GM23338 (cell line): ENCODE results near the gene MCIDAS. TPM values are rescaled to one million over a fixed set of nuclear protein-coding genes. Genes with fewer than 3 reads are reported as not detected.

Source experiments
- ATAC-seq: fragments of 200-7000 bp; cut with Tn5 transposase; 3 replicates; pipeline ENCODE4 v1.9.1; 2020
- DNase-seq: peaks from one replicate; pipeline ENCODE4 v3.0.0-alpha.2; 2015; ENCODE audit warnings: low spot score
- H2AFZ ChIP-seq: fragments of 200-600 bp; sonication (generic); 2 replicates; pipeline ENCODE4 v1.8.0; 2016; ENCODE audit warnings: antibody characterized with exemption, mild to moderate bottlenecking, moderate library complexity
- H3F3A ChIP-seq: fragments of 200-600 bp; sonication (generic); replicated peaks from 2 replicates; pipeline ENCODE4 v1.8.0; 2017; ENCODE audit warnings: antibody characterized with exemption, mixed run types, low read depth
- H3K27ac ChIP-seq: fragments of 200-600 bp; sonication (generic); 2 replicates; pipeline ENCODE4 v1.6.1; 2016; ENCODE audit warnings: low read depth
- H3K27me3 ChIP-seq: fragments of 200-600 bp; sonication (generic); 2 replicates; pipeline ENCODE4 v1.8.0; 2016; ENCODE audit warnings: mild to moderate bottlenecking, mixed run types, moderate library complexity; ENCODE audit not compliant: insufficient read depth
- H3K36me3 ChIP-seq: fragments of 200-600 bp; sonication (generic); 2 replicates; pipeline ENCODE4 v1.8.0; 2016; ENCODE audit warnings: mild to moderate bottlenecking; ENCODE audit not compliant: insufficient read depth
- H3K4me1 ChIP-seq: fragments of 200-600 bp; sonication (generic); 2 replicates; pipeline ENCODE4 v1.8.0; 2016; ENCODE audit warnings: mild to moderate bottlenecking, moderate library complexity; ENCODE audit not compliant: insufficient read depth
- H3K4me2 ChIP-seq: fragments of 200-600 bp; sonication (generic); 2 replicates; pipeline ENCODE4 v1.7.1; 2017; ENCODE audit warnings: mixed run types
- H3K4me3 ChIP-seq: fragments of 200-600 bp; sonication (generic); 2 replicates; pipeline ENCODE4 v1.6.1; 2016; ENCODE audit warnings: mixed run types
- H3K79me2 ChIP-seq: fragments of 200-600 bp; sonication (generic); replicated peaks from 2 replicates; pipeline ENCODE4 v1.8.0; 2017; ENCODE audit warnings: mild to moderate bottlenecking; ENCODE audit not compliant: insufficient read depth
- H3K9me2 ChIP-seq: fragments of 200-600 bp; sonication (generic); 2 replicates; pipeline ENCODE4 v1.8.0; 2017; ENCODE audit not compliant: insufficient read depth
- H4K20me1 ChIP-seq: fragments of 200-600 bp; sonication (generic); replicated peaks from 2 replicates; pipeline ENCODE4 v1.8.0; 2017; ENCODE audit warnings: mild to moderate bottlenecking; ENCODE audit not compliant: insufficient read depth
- H3K27ac Mint-ChIP-seq: 2 replicates; pipeline ENCODE4 v1.8.0; 2020; ENCODE audit warnings: inconsistent platforms, mild to moderate bottlenecking, moderate library complexity, mixed read lengths
- H3K27me3 Mint-ChIP-seq: 3 replicates; pipeline ENCODE4 v1.8.0; 2022; ENCODE audit warnings: low read depth, mild to moderate bottlenecking, moderate library complexity, mixed read lengths, inconsistent platforms; ENCODE audit not compliant: insufficient read depth, poor library complexity
- H3K36me3 Mint-ChIP-seq: 3 replicates; pipeline ENCODE4 v1.8.0; 2021; ENCODE audit warnings: low read depth, mild to moderate bottlenecking, inconsistent platforms, moderate library complexity, mixed read lengths
- H3K4me1 Mint-ChIP-seq: 3 replicates; pipeline ENCODE4 v1.8.0; 2020; ENCODE audit warnings: mild to moderate bottlenecking, inconsistent platforms, mixed read lengths
- H3K4me3 Mint-ChIP-seq: 3 replicates; pipeline ENCODE4 v1.8.0; 2021; ENCODE audit warnings: moderate library complexity, mild to moderate bottlenecking, inconsistent platforms, mixed read lengths
- H3K9me3 Mint-ChIP-seq: 3 replicates; pipeline ENCODE4 v1.8.0; 2020; ENCODE audit warnings: moderate library complexity, mild to moderate bottlenecking, inconsistent platforms, mixed read lengths
- CREB1 ChIP-seq: fragments of 250-450 bp; sonication (Bioruptor Pico); IDR thresholded peaks from 2 replicates; pipeline ENCODE4 v1.5.0; 2020; ENCODE audit warnings: low read depth, mild to moderate bottlenecking, moderate library complexity
- EZH2 ChIP-seq: fragments of 200-600 bp; sonication (generic); IDR thresholded peaks from one replicate; pipeline ENCODE4 v1.8.0; 2017; ENCODE audit warnings: antibody characterized with exemption, mild to moderate bottlenecking, low read depth; ENCODE audit not compliant: unreplicated experiment
- EZH2phosphoT487 ChIP-seq: fragments of 200-600 bp; sonication (generic); IDR thresholded peaks from one replicate; pipeline ENCODE4 v1.8.1; 2018; ENCODE audit warnings: antibody characterized with exemption; ENCODE audit not compliant: unreplicated experiment
- JUNB ChIP-seq: IDR thresholded peaks from one replicate; pipeline ENCODE4 v1.6.1; 2016; ENCODE audit warnings: antibody characterized with exemption; ENCODE audit not compliant: unreplicated experiment
- NANOG ChIP-seq: IDR thresholded peaks from 2 replicates; pipeline ENCODE4 v1.6.1; 2016; ENCODE audit warnings: antibody characterized with exemption, borderline replicate concordance
- POLR2AphosphoS5 ChIP-seq: IDR thresholded peaks from 2 replicates; pipeline ENCODE4 v1.6.1; 2016; ENCODE audit warnings: antibody characterized with exemption, low read depth
- STAT1 ChIP-seq: IDR thresholded peaks from one replicate; pipeline ENCODE4 v1.6.1; 2016; ENCODE audit warnings: antibody characterized with exemption; ENCODE audit not compliant: unreplicated experiment
- ZNF114 ChIP-seq: fragments of 250-450 bp; sonication (Bioruptor Pico); IDR thresholded peaks from 2 replicates; pipeline ENCODE4 v1.5.0; 2020; ENCODE audit warnings: mild to moderate bottlenecking, moderate library complexity
- ZNF331 ChIP-seq: fragments of 250-450 bp; sonication (Bioruptor Pico); IDR thresholded peaks from 2 replicates; pipeline ENCODE4 v1.5.0; 2020; ENCODE audit warnings: low read depth, mild to moderate bottlenecking, moderate library complexity
- polyA plus RNA-seq: library from polyadenylated mRNA; unstranded; fragments of >200 nt; fragmentation: Nextera tagmentation; extraction: Ambion mirVana; gene quantifications from 2 replicates; pipeline ENCODE4 v1.2.1, GENCODE V29; 2016
- total RNA-seq: library from RNA; depleted of rRNA; stranded (reverse); fragments of >200 nt; shearing (Covaris generic); gene quantifications from 2 replicates; pipeline ENCODE4 v1.2.3, GENCODE V29; 2014
- TF ChIP-seq, protein P1 (sequence below): IDR thresholded peaks from one replicate; pipeline ENCODE4 v1.6.1; 2018; ENCODE audit warnings: antibody characterized with exemption; ENCODE audit not compliant: unreplicated experiment
- TF ChIP-seq, protein P2 (sequence below), 2 experiments: fragments of 200-600 bp in 1 of 2; sonication (generic) in 1 of 2; conservative IDR thresholded peaks; 2 replicates each; pipeline versions ENCODE4 v1.5.1 to v1.6.1; 2016 to 2017; ENCODE audit warnings: antibody characterized with exemption in 2 of 2, low read depth in 2 of 2, mild to moderate bottlenecking in 2 of 2, moderate library complexity in 1 of 2
- TF ChIP-seq, protein P3 (sequence below): fragments of 250-450 bp; sonication (Bioruptor Pico); IDR thresholded peaks from 2 replicates; pipeline ENCODE4 v1.5.0; 2020; ENCODE audit warnings: mild to moderate bottlenecking, moderate library complexity
- TF ChIP-seq, protein P4 (sequence below): IDR thresholded peaks from 2 replicates; pipeline ENCODE4 v1.6.1; 2016; ENCODE audit warnings: antibody characterized with exemption

MCIDAS gene
- total and polyA plus RNA-seq, 2 experiments from 2014 or later = not detected

DNA sequence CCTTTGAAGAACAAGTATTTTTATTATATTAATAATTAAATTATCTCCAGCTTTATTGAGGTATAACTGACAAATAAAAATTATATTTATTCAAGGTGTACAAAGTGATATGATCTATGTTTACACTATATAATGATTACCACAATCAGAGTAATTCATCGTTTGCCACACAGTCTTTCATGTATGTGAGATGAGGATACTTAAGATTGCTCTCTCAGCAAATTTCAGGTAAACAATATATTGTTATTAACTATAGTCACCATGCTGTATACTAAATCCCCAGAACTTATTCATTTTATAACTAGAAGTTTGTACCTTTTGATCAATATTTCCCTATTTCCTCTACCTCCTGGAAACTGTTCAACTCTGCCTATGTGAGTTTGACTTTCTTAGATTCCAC is 22.9 kb upstream of the MCIDAS start:
- H3K27me3 ChIP-seq = no peaks in the 10 kb centered on the region
- no peaks in the 10 kb centered on the region; the same call in 2 of the 3 replicates for H3K36me3 Mint-ChIP-seq
- no peaks in the 10 kb centered on the region for H3K79me2 ChIP-seq
- H3K27ac Mint-ChIP-seq = no peak overlapping the region
- ATAC-seq = no peak
- no peaks in the 10 kb centered on the region for H4K20me1 ChIP-seq
- no peaks in the 10 kb centered on the region for H3K27me3 Mint-ChIP-seq
- H3K9me2 ChIP-seq = no peaks in the 10 kb centered on the region
- no peaks in the 10 kb centered on the region; the same call in 1 of the 2 replicates for H3K36me3 ChIP-seq
- H3K9me3 Mint-ChIP-seq = peaks cover 10% of the 10 kb centered on the region
- H3K4me2 ChIP-seq = no peak overlapping the region
- H3K4me1 Mint-ChIP-seq = no peaks in the 10 kb centered on the region
- no peak for TF ChIP-seq POLR2AphosphoS5
- TF ChIP-seq, protein P1, sequence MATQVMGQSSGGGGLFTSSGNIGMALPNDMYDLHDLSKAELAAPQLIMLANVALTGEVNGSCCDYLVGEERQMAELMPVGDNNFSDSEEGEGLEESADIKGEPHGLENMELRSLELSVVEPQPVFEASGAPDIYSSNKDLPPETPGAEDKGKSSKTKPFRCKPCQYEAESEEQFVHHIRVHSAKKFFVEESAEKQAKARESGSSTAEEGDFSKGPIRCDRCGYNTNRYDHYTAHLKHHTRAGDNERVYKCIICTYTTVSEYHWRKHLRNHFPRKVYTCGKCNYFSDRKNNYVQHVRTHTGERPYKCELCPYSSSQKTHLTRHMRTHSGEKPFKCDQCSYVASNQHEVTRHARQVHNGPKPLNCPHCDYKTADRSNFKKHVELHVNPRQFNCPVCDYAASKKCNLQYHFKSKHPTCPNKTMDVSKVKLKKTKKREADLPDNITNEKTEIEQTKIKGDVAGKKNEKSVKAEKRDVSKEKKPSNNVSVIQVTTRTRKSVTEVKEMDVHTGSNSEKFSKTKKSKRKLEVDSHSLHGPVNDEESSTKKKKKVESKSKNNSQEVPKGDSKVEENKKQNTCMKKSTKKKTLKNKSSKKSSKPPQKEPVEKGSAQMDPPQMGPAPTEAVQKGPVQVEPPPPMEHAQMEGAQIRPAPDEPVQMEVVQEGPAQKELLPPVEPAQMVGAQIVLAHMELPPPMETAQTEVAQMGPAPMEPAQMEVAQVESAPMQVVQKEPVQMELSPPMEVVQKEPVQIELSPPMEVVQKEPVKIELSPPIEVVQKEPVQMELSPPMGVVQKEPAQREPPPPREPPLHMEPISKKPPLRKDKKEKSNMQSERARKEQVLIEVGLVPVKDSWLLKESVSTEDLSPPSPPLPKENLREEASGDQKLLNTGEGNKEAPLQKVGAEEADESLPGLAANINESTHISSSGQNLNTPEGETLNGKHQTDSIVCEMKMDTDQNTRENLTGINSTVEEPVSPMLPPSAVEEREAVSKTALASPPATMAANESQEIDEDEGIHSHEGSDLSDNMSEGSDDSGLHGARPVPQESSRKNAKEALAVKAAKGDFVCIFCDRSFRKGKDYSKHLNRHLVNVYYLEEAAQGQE = no peak
- TF ChIP-seq, protein P2, sequence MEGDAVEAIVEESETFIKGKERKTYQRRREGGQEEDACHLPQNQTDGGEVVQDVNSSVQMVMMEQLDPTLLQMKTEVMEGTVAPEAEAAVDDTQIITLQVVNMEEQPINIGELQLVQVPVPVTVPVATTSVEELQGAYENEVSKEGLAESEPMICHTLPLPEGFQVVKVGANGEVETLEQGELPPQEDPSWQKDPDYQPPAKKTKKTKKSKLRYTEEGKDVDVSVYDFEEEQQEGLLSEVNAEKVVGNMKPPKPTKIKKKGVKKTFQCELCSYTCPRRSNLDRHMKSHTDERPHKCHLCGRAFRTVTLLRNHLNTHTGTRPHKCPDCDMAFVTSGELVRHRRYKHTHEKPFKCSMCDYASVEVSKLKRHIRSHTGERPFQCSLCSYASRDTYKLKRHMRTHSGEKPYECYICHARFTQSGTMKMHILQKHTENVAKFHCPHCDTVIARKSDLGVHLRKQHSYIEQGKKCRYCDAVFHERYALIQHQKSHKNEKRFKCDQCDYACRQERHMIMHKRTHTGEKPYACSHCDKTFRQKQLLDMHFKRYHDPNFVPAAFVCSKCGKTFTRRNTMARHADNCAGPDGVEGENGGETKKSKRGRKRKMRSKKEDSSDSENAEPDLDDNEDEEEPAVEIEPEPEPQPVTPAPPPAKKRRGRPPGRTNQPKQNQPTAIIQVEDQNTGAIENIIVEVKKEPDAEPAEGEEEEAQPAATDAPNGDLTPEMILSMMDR (conservative IDR thresholded peaks at IDR 0.05; ENCODE audit: low read depth in 2 of 2) = no peak
- TF ChIP-seq ZNF114 (CRISPR knock-in tag) = no peak
- TF ChIP-seq ZNF331 (CRISPR knock-in tag) = no peak
- no peak for TF ChIP-seq STAT1
- TF ChIP-seq NANOG = no peak
- TF ChIP-seq EZH2 = no peak
- no peak for TF ChIP-seq EZH2phosphoT487
- no peak for TF ChIP-seq CREB1 (CRISPR knock-in tag)
- TF ChIP-seq, protein P3, sequence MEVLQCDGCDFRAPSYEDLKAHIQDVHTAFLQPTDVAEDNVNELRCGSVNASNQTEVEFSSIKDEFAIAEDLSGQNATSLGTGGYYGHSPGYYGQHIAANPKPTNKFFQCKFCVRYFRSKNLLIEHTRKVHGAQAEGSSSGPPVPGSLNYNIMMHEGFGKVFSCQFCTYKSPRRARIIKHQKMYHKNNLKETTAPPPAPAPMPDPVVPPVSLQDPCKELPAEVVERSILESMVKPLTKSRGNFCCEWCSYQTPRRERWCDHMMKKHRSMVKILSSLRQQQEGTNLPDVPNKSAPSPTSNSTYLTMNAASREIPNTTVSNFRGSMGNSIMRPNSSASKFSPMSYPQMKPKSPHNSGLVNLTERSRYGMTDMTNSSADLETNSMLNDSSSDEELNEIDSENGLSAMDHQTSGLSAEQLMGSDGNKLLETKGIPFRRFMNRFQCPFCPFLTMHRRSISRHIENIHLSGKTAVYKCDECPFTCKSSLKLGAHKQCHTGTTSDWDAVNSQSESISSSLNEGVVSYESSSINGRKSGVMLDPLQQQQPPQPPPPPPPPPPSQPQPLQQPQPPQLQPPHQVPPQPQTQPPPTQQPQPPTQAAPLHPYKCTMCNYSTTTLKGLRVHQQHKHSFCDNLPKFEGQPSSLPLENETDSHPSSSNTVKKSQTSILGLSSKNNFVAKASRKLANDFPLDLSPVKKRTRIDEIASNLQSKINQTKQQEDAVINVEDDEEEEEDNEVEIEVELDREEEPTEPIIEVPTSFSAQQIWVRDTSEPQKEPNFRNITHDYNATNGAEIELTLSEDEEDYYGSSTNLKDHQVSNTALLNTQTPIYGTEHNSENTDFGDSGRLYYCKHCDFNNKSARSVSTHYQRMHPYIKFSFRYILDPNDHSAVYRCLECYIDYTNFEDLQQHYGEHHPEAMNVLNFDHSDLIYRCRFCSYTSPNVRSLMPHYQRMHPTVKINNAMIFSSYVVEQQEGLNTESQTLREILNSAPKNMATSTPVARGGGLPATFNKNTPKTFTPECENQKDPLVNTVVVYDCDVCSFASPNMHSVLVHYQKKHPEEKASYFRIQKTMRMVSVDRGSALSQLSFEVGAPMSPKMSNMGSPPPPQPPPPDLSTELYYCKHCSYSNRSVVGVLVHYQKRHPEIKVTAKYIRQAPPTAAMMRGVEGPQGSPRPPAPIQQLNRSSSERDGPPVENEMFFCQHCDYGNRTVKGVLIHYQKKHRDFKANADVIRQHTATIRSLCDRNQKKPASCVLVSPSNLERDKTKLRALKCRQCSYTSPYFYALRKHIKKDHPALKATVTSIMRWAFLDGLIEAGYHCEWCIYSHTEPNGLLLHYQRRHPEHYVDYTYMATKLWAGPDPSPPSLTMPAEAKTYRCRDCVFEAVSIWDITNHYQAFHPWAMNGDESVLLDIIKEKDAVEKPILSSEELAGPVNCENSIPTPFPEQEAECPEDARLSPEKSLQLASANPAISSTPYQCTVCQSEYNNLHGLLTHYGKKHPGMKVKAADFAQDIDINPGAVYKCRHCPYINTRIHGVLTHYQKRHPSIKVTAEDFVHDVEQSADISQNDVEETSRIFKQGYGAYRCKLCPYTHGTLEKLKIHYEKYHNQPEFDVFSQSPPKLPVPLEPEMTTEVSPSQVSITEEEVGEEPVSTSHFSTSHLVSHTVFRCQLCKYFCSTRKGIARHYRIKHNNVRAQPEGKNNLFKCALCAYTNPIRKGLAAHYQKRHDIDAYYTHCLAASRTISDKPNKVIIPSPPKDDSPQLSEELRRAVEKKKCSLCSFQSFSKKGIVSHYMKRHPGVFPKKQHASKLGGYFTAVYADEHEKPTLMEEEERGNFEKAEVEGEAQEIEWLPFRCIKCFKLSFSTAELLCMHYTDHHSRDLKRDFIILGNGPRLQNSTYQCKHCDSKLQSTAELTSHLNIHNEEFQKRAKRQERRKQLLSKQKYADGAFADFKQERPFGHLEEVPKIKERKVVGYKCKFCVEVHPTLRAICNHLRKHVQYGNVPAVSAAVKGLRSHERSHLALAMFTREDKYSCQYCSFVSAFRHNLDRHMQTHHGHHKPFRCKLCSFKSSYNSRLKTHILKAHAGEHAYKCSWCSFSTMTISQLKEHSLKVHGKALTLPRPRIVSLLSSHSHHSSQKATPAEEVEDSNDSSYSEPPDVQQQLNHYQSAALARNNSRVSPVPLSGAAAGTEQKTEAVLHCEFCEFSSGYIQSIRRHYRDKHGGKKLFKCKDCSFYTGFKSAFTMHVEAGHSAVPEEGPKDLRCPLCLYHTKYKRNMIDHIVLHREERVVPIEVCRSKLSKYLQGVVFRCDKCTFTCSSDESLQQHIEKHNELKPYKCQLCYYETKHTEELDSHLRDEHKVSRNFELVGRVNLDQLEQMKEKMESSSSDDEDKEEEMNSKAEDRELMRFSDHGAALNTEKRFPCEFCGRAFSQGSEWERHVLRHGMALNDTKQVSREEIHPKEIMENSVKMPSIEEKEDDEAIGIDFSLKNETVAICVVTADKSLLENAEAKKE = no peak
- no peak for TF ChIP-seq JUNB
- TF ChIP-seq, protein P4, sequence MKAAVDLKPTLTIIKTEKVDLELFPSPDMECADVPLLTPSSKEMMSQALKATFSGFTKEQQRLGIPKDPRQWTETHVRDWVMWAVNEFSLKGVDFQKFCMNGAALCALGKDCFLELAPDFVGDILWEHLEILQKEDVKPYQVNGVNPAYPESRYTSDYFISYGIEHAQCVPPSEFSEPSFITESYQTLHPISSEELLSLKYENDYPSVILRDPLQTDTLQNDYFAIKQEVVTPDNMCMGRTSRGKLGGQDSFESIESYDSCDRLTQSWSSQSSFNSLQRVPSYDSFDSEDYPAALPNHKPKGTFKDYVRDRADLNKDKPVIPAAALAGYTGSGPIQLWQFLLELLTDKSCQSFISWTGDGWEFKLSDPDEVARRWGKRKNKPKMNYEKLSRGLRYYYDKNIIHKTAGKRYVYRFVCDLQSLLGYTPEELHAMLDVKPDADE = no peak
- DNase-seq = no peak
- H3F3A ChIP-seq = no peaks in the 10 kb centered on the region
- no peak overlapping the region for H2AFZ ChIP-seq
- no peaks in the 10 kb centered on the region for H3K4me1 ChIP-seq
- no peak overlapping the region for H3K27ac ChIP-seq
- H3K4me3 ChIP-seq = no peak overlapping the region
- H3K4me3 Mint-ChIP-seq = no peak overlapping the region
